HG03354 (cell line): Measurements from ENCODE around the gene CHODL.

Experiments
- ATAC-seq: cut with Tn5 transposase; IDR thresholded peaks from one replicate; pipeline ENCODE4 v1.9.1; 2021; ENCODE audit warnings: mild to moderate bottlenecking; ENCODE audit not compliant: unreplicated experiment, poor library complexity, severe bottlenecking

Gene CHODL

DNA sequence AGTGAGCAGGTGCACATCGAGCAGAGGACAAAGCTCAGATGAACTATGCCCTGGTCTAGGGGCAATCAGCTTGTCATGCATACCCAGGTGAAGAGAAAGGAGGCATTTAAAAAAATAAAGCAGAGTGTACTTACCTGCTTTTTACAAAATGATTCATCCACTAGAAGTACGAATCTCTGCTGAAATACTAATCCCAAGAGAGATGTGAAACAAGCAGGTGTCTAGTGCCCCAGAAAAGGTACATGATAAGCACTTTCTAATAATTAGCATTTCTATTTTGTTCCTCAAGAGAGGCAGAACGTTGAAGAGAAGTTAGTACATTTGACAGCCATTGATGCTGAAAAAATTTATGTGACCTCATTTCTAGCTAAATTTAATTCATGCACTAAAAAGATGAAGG lies 31.1 kb downstream of the CHODL start:
- ATAC-seq: no peak

- ATAC-seq: no peak
Measured at GRCh38 chr21:18285379-18285778, 40.7 kb downstream of the CHODL start.

DNA sequence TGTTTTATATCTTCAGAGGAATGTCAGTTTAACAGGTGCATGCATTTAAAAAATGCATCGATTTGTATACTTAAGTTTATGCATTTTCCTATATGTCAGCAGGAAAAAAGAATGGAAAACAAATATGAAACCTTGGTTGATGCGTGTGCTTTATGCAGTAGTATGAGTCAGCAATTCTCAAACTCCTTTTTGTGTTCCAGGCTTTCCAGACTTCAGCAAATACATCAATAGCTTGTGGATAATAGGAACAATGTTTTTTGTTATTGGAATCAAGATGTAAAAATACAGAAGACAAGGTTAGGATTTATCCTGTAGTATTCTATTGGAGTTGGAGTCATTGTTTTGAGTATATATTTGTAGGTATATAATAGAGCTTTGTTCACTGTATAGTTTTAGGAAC lies 45.2 kb downstream of the CHODL start:
- no peak for ATAC-seq

- no peak for ATAC-seq
Measured at GRCh38 chr21:18294100-18294499, 49.5 kb downstream of the CHODL start.

DNA sequence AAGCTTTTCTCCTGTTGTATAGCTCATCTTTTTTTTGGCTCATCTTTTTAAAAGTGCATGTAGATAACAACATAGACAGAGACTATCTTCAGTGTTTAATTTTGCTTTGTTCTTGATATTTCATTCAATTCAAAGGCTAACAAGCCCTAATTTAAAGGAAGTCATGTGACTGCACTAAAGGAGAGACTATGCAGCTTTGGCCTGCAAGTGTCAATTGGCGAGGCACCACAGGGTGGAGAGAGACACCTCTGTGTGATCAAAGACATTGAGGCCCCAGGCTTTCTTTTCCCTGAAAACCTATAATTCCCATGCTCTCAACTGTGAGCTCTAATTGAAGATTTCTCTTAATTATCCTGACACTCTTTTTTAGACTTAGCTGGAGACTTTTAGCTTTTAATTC lies 53.6 kb downstream of the CHODL start:
- no peak for ATAC-seq
